Measurements from ENCODE around the gene SERPINB6.
A peak's percentile ranks its signal among the peaks of the same experiment; 100 is the strongest.

Gene SERPINB6

DNA sequence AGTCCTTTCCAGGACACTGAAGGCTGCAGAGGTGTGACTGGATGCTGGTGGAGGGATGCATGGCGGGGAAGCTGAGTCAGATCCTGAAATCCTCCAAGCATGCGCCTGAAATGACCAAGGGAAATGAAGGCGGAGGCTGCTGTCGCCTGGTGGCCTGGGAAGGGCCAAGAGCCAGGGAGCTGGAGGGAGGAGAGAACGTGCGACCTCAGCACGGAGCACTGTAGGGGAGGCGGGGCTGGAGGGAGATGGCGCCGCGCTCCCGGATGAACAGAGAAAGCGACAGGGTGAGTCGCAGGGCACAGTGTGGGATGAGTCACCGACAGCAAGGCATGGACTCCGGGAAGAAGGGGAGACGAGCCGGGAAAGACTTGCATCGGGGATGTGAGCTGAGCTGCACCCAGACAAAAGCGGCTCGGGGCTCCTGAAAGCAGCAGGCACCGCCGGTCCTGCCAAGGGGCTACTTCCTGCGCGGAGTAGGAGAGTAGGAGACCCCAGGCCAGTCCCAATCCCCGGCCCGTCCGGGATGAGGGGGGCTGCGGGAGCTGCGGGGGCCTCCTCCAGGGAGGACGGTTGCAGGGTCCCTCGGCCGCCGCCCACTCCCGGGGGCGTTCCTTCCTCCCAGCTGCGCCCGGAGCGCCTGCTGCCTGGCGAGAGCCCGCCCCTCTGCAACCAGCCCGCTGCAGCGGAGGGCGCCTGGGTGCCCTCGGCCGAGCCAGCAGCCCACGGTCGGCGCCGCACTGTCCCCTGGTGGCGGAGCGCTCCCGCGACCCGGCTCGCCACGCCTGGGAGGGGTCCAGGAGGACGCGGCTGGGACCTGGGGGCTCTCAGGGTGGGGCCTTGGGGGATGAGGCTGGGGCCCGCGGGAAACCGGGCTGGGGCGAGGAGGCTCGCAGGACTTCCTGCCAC, 17.3 kb upstream of the SERPINB6 start:
- H3K4me3 ChIP-seq (ENCODE audit: low read depth, low read length) = peak overlapping the region; percentile 92
- peaks cover 8% of the 10 kb centered on the region for H3K4me1 ChIP-seq
- no peaks in the 10 kb centered on the region for H3K27me3 ChIP-seq
- peak; percentile 95 for DNase-seq
- TF ChIP-seq, protein P1, sequence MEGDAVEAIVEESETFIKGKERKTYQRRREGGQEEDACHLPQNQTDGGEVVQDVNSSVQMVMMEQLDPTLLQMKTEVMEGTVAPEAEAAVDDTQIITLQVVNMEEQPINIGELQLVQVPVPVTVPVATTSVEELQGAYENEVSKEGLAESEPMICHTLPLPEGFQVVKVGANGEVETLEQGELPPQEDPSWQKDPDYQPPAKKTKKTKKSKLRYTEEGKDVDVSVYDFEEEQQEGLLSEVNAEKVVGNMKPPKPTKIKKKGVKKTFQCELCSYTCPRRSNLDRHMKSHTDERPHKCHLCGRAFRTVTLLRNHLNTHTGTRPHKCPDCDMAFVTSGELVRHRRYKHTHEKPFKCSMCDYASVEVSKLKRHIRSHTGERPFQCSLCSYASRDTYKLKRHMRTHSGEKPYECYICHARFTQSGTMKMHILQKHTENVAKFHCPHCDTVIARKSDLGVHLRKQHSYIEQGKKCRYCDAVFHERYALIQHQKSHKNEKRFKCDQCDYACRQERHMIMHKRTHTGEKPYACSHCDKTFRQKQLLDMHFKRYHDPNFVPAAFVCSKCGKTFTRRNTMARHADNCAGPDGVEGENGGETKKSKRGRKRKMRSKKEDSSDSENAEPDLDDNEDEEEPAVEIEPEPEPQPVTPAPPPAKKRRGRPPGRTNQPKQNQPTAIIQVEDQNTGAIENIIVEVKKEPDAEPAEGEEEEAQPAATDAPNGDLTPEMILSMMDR (IDR thresholded peaks at IDR 0.05; ENCODE audit: low read depth, low read length) = peak; percentile 73
- no peaks in the 10 kb centered on the region for H3K9me3 ChIP-seq
- H3K36me3 ChIP-seq = no peaks in the 10 kb centered on the region

GRCh38 chr6:2988094-2988425, 16.7 kb upstream of the SERPINB6 start:
- no peaks in the 10 kb centered on the region for H3K27me3 ChIP-seq
- H3K4me3 ChIP-seq (ENCODE audit: low read depth, low read length) = peak overlapping the region; percentile 92
- TF ChIP-seq, protein P1 (IDR thresholded peaks at IDR 0.05; ENCODE audit: low read depth, low read length) = no peak
- H3K36me3 ChIP-seq = no peaks in the 10 kb centered on the region
- peaks cover 8% of the 10 kb centered on the region for H3K4me1 ChIP-seq
- no peaks in the 10 kb centered on the region for H3K9me3 ChIP-seq
- no peak for DNase-seq

DNA sequence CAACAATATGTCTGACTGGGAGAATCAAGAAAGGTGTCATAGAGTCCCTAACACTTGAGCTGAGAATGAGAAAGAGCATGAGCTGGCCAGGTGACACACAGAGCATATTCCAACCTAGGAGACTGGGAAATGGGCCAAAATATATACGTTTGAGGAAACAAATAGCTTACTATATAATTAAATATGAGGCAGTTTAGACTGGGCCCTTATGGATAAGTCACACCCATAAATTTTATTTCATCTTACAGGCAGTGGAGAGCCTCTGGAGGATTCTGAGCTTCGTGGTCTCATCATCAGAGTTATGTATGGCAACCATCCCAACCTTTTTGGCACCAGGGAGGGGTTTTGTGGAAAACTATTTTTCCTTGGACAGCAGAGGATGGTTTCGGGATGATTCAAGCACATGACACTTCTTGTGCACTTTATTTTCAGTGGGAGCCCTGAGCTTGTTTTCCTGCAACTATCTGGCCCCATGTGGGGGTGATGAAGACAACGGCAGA, 15.4 kb upstream of the SERPINB6 start:
- no peak overlapping the region for H3K4me3 ChIP-seq (ENCODE audit: low read depth, low read length)
- H3K4me1 ChIP-seq = peaks cover 8% of the 10 kb centered on the region
- no peaks in the 10 kb centered on the region for H3K27me3 ChIP-seq
- DNase-seq = no peak
- no peaks in the 10 kb centered on the region for H3K9me3 ChIP-seq
- no peaks in the 10 kb centered on the region for H3K36me3 ChIP-seq
- TF ChIP-seq, protein P1 (IDR thresholded peaks at IDR 0.05; ENCODE audit: low read depth, low read length) = no peak

DNA sequence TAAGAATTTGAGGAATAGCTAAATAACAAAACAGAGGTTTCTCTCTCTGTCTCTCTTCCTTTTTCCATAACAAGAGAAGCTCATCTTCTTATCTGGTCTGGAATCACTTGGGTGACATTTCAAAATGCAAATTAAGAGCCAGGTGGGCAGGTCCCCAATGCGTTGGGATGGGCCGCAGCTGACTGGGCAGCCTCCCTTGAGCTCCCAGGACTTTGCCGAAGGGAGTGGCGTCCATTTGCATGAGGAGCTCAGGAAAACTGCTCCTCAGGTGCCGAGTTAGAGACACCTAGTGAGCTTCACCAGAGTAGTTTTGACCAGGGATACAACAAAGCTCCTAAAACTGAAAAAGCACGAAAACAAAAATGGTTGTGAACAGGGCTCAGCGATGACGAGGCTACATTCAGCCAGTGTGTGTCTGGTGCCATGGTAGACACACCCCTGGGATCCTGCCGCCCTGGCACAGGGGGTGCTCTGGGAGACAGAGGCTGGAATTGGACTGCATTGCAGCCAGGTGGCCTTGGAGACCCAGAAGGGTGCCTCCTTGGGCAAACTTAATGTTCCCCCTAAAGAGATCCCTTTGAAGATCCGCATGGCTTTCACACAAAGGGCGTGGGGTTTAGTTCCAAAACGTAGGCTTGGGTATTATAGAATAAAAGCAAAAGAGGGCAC, 13.5 kb upstream of the SERPINB6 start:
- Histone ChIP-seq H3K4me3 (ENCODE audit: low read depth, low read length) (no peak overlapping the region), H3K36me3 (no peaks in the 10 kb centered on the region), H3K27me3 (no peaks in the 10 kb centered on the region), H3K9me3 (no peaks in the 10 kb centered on the region), H3K4me1 (peaks cover 8% of the 10 kb centered on the region)
- TF ChIP-seq, protein P1 (IDR thresholded peaks at IDR 0.05; ENCODE audit: low read depth, low read length) = no peak
- no peak for DNase-seq

- H3K4me3 ChIP-seq (ENCODE audit: low read depth, low read length) = no peak overlapping the region
- no peak for DNase-seq
- H3K27me3 ChIP-seq = no peaks in the 10 kb centered on the region
- TF ChIP-seq, protein P1 (IDR thresholded peaks at IDR 0.05; ENCODE audit: low read depth, low read length) = no peak
- H3K4me1 ChIP-seq = peaks cover 8% of the 10 kb centered on the region; the same call in 1 of the 2 replicates
- no peaks in the 10 kb centered on the region for H3K9me3 ChIP-seq
- H3K36me3 ChIP-seq = no peaks in the 10 kb centered on the region
These were observed 11.2 kb upstream of the SERPINB6 start for GRCh38 chr6:2982426-2983117.

Data from BE2C (cell line).